Vagina (tissue), 2 donors: Measurements from ENCODE around the gene APP.

Source experiments
- POLR2A ChIP-seq, 2 donors: fragments of 450-650 bp; IDR thresholded peaks; one replicate each; pipeline ENCODE4 v1.6.1; 2017; ENCODE audit warnings: antibody characterized with exemption in 2 of 2, mild to moderate bottlenecking in 2 of 2, moderate library complexity in 2 of 2
- POLR2AphosphoS5 ChIP-seq, 2 donors: sonication (generic); formaldehyde crosslinking; IDR thresholded peaks; one replicate each; pipeline ENCODE4 v1.9.0; 2017; ENCODE audit warnings: antibody characterized with exemption in 2 of 2, mild to moderate bottlenecking in 2 of 2, low read depth in 1 of 2; ENCODE audit not compliant: insufficient read depth in 1 of 2
- TF ChIP-seq, protein P1 (sequence below), 3 experiments: fragments of 450-650 bp in 2 of 3; fragments of 200-600 bp in 1 of 3; sonication (generic) in 1 of 3; IDR thresholded peaks; one replicate each; pipeline ENCODE4 v1.5.1; 2017 to 2019; ENCODE audit warnings: antibody characterized with exemption in 3 of 3, mild to moderate bottlenecking in 2 of 3, moderate library complexity in 2 of 3

GRCh38 chr21:26057477-26058170 lies 112.9 kb downstream of the APP start:
- TF ChIP-seq, protein P1, sequence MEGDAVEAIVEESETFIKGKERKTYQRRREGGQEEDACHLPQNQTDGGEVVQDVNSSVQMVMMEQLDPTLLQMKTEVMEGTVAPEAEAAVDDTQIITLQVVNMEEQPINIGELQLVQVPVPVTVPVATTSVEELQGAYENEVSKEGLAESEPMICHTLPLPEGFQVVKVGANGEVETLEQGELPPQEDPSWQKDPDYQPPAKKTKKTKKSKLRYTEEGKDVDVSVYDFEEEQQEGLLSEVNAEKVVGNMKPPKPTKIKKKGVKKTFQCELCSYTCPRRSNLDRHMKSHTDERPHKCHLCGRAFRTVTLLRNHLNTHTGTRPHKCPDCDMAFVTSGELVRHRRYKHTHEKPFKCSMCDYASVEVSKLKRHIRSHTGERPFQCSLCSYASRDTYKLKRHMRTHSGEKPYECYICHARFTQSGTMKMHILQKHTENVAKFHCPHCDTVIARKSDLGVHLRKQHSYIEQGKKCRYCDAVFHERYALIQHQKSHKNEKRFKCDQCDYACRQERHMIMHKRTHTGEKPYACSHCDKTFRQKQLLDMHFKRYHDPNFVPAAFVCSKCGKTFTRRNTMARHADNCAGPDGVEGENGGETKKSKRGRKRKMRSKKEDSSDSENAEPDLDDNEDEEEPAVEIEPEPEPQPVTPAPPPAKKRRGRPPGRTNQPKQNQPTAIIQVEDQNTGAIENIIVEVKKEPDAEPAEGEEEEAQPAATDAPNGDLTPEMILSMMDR (IDR thresholded peaks at IDR 0.05), result no peak
- TF ChIP-seq POLR2A (IDR thresholded peaks at IDR 0.05), result no peak
- no peak for TF ChIP-seq POLR2AphosphoS5 (IDR thresholded peaks at IDR 0.05; ENCODE audit: insufficient read depth in 1 of 2, low read depth in 1 of 2)
